ENCODE results near the gene APBB1IP.
"Not testable (repeated sequence)": the region's sequence is repeated elsewhere in the genome, so short reads cannot be mapped to it uniquely, and the experiment has no call there.

The APBB1IP gene

DNA sequence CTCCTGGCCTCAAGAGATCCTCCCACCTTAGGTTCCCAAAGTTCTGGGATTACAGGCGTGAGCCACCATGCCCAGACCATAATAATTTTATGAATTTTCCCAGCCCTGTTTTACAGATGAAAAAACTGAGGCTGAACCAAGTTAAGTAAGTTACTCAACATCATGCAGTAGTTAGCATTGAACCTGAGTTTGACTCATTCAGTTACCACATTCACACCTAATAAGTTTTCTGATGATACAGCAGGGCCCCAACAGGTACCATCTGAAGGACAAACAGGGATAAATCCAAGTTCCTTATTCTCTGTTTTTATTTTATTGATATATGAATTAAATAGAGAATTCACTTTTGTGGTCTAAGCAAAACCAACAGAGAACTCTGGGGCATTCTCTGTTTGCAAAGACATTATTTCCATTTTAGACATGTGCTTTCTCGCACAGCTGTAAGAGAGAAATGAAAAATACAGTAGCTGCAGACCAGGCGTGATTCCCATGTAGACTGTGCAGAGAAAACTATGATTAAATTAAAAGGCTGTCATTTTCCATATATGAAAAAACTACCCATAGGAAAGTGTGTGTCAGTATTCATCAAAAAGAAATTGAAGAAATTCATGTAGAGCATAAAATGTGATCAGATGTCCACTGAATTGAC lies 26.6 kb downstream of the APBB1IP start:
- no peaks in the 10 kb centered on the region for H3K4me1 ChIP-seq (ENCODE audit: control insufficient read depth in 1 of 2, insufficient read depth in 2 of 2, low read length in 2 of 2)
- H3K36me3 ChIP-seq (ENCODE audit: control insufficient read depth in 1 of 2, insufficient read depth in 2 of 2, low read length in 2 of 2), result no peaks in the 10 kb centered on the region
- H3K27ac ChIP-seq (ENCODE audit: low read length), result no peak overlapping the region
- H3K4me3 ChIP-seq (ENCODE audit: low read depth in 1 of 2, low read length in 2 of 2), result no peak overlapping the region
- no peaks in the 10 kb centered on the region for H3K9me3 ChIP-seq (ENCODE audit: control insufficient read depth in 1 of 2, low read length in 2 of 2)
- H3K27me3 ChIP-seq (ENCODE audit: low read depth, low read length), result no peaks in the 10 kb centered on the region

DNA sequence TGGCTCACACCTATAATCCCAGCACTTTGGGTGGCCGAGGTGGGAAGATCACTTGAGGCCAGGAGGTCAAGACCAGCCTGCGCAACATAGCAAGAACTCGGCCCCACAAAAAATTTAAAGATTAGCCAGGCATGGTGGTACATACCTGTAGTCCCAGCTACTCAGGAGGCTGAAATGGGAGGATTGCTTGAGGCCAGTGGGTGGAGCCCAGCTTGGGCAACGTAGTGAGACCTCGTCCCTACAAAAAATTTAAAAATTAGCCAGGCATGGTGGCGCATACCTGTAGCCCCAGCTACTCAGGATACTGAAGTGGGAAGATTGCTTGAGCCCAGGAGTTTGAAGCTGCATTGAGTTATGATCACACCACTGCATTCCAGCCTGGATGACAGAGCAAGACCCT lies 28.4 kb downstream of the APBB1IP start:
- H3K4me3 ChIP-seq (ENCODE audit: low read depth in 1 of 2, low read length in 2 of 2); H3K4me1 ChIP-seq (ENCODE audit: control insufficient read depth in 1 of 2, insufficient read depth in 2 of 2, low read length in 2 of 2); H3K9me3 ChIP-seq (ENCODE audit: control insufficient read depth in 1 of 2, low read length in 2 of 2); H3K27me3 ChIP-seq (ENCODE audit: low read depth, low read length); H3K36me3 ChIP-seq (ENCODE audit: control insufficient read depth in 1 of 2, insufficient read depth in 2 of 2, low read length in 2 of 2); H3K27ac ChIP-seq (ENCODE audit: low read length): not testable (repeated sequence)

DNA sequence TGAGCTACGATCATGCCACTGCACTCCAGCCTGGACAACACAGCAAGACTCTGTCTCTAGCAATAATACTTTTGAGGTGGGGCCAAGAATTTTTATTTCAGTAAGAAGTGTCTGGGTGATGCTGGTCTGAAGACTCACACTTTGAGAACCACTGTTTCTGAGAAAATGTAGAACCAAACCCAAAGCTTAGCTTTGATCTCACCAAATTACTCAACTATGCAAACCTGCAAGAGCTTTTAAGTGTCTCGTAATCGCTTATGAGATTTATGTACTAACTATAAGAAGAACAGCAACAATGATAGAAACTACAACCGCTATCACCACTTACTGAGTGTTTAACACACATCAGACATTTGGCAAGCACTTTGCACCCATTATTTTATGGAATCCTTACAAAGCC lies 29.5 kb downstream of the APBB1IP start:
- Histone ChIP-seq H3K9me3 (ENCODE audit: control insufficient read depth in 1 of 2, low read length in 2 of 2) (no peaks in the 10 kb centered on the region), H3K4me3 (ENCODE audit: low read depth in 1 of 2, low read length in 2 of 2) (no peak overlapping the region), H3K4me1 (ENCODE audit: control insufficient read depth in 1 of 2, insufficient read depth in 2 of 2, low read length in 2 of 2) (no peaks in the 10 kb centered on the region), H3K27me3 (ENCODE audit: low read depth, low read length) (no peaks in the 10 kb centered on the region), H3K27ac (ENCODE audit: low read length) (no peak overlapping the region), H3K36me3 (ENCODE audit: control insufficient read depth in 1 of 2, insufficient read depth in 2 of 2, low read length in 2 of 2) (no peaks in the 10 kb centered on the region)

DNA sequence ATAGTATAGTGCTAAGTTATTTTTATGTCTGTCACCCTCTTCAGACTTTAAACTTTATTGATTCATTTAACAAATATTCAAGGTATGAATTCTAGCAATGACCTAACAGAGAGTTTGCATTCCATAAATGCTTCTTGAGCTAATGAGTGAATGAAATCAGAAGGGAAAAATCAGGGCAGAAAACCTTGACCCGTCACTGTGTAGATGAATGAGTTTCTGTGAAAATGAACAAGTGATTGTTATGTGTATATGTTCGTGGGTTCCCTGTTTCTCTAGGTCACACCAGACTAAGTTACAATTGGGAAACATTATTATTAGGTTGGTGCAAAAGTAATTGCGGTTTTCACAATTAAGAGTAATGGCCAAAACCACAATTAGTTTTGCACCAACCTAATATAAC lies 30.1 kb downstream of the APBB1IP start:
- H3K27ac ChIP-seq (ENCODE audit: low read length), result no peak overlapping the region
- H3K36me3 ChIP-seq (ENCODE audit: control insufficient read depth in 1 of 2, insufficient read depth in 2 of 2, low read length in 2 of 2), result no peaks in the 10 kb centered on the region
- no peaks in the 10 kb centered on the region for H3K9me3 ChIP-seq (ENCODE audit: control insufficient read depth in 1 of 2, low read length in 2 of 2)
- H3K4me1 ChIP-seq (ENCODE audit: control insufficient read depth in 1 of 2, insufficient read depth in 2 of 2, low read length in 2 of 2), result no peaks in the 10 kb centered on the region
- H3K4me3 ChIP-seq (ENCODE audit: low read depth in 1 of 2, low read length in 2 of 2), result no peak overlapping the region
- H3K27me3 ChIP-seq (ENCODE audit: low read depth, low read length), result no peaks in the 10 kb centered on the region

DNA sequence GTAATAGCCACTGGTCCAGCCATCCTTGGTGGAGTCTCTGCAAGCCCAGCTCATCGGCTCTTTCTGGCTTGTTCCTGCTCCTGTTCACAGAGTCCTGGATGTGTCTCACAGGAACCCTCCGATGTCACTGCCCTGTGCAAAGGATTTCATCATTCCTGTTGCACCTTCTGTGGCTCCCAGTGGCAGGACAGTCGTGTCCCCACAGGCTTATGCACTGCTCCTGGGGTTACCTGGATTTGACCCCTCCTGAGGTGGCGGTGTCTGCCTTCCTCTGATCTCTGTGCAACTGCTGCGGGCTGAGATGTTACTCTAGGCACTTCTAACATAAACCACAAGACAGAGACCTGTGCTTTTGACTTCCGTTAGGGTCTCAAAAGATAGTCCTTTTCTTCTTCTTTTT lies 30.6 kb downstream of the APBB1IP start:
- Histone ChIP-seq H3K27ac (ENCODE audit: low read length) (no peak overlapping the region), H3K27me3 (ENCODE audit: low read depth, low read length) (no peaks in the 10 kb centered on the region), H3K4me3 (ENCODE audit: low read depth in 1 of 2, low read length in 2 of 2) (no peak overlapping the region), H3K4me1 (ENCODE audit: control insufficient read depth in 1 of 2, insufficient read depth in 2 of 2, low read length in 2 of 2) (no peaks in the 10 kb centered on the region), H3K36me3 (ENCODE audit: control insufficient read depth in 1 of 2, insufficient read depth in 2 of 2, low read length in 2 of 2) (no peaks in the 10 kb centered on the region), H3K9me3 (ENCODE audit: control insufficient read depth in 1 of 2, low read length in 2 of 2) (no peaks in the 10 kb centered on the region)

DNA sequence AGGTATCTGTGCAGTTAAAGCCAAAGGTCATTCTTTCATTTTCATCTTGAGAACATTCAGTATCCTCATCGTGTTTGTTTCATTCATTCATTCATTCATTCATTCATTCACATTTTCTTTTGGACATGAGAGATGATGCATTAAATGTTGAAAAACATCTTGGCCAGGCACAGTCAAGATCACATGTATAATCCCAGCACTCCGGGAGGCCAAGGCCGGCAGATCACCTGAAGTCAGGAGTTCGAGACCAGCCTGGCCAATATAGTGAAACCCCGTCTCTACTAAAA lies 34.3 kb downstream of the APBB1IP start:
- no peaks in the 10 kb centered on the region for H3K4me1 ChIP-seq (ENCODE audit: control insufficient read depth in 1 of 2, insufficient read depth in 2 of 2, low read length in 2 of 2)
- no peak overlapping the region for H3K27ac ChIP-seq (ENCODE audit: low read length)
- no peaks in the 10 kb centered on the region for H3K9me3 ChIP-seq (ENCODE audit: control insufficient read depth in 1 of 2, low read length in 2 of 2)
- H3K36me3 ChIP-seq (ENCODE audit: control insufficient read depth in 1 of 2, insufficient read depth in 2 of 2, low read length in 2 of 2), result no peaks in the 10 kb centered on the region
- no peaks in the 10 kb centered on the region for H3K27me3 ChIP-seq (ENCODE audit: low read depth, low read length)
- H3K4me3 ChIP-seq (ENCODE audit: low read depth in 1 of 2, low read length in 2 of 2), result no peak overlapping the region

DNA sequence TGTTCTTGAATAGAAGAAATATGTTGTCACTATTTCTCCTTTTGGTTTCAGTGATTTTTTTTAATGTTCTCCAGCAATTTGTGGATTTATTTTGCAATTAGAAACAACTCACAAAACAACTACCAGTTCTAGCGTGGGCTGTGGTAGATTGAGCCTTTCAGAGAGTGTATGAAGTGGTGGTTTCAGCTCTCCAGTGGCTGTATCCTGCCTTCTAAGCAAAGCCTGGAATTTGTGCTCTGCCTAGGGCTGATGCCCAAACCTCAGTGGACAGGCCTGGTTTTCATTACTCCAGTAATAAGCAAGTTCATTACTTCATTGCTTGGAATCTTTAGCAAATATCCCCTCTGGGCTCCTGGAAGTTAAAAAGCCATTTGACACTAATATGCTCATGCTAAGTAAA lies 35.9 kb downstream of the APBB1IP start:
- Histone ChIP-seq H3K4me1 (ENCODE audit: control insufficient read depth in 1 of 2, insufficient read depth in 2 of 2, low read length in 2 of 2) (no peaks in the 10 kb centered on the region), H3K9me3 (ENCODE audit: control insufficient read depth in 1 of 2, low read length in 2 of 2) (no peaks in the 10 kb centered on the region), H3K36me3 (ENCODE audit: control insufficient read depth in 1 of 2, insufficient read depth in 2 of 2, low read length in 2 of 2) (no peaks in the 10 kb centered on the region), H3K27ac (ENCODE audit: low read length) (no peak overlapping the region), H3K4me3 (ENCODE audit: low read depth in 1 of 2, low read length in 2 of 2) (no peak overlapping the region), H3K27me3 (ENCODE audit: low read depth, low read length) (no peaks in the 10 kb centered on the region)

DNA sequence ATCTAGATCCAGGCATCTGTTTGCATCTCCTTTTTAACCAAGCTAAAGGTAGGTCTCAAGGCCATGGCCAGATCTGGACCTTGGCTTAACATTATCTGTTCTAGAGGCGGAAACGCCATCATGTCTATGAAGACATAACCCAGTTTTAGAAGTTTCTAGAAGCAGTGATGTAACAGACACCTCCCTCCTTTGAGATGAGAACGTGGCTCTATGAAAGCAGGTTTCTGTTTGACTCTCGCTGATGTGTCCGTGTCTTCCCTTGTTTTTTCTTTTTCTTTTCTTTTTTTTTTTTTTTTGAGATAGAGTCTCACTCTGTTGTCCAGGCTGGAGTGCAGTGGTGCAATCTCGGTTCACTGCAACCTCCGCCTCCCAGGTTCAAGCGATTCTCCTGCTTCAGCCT lies 36.7 kb downstream of the APBB1IP start:
- H3K27ac ChIP-seq (ENCODE audit: low read length), result not testable (repeated sequence)

DNA sequence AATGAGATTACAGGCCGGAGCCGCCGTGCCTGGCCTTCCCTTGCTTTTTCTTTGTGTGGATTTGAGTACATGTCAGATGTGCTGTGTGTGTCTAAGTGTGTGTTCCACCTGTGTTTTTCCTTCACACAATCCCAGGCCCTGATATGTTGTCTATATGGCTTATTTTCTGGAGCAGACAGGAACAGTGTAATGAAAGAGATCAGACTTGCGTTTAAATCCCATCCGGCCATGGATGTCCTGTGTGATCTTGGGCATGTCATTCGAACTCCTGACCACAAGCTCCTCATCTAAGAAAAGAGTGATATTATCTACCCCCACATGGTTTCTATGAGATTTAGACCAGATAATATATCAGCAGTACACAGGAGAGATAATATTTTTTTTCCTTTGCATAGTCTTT lies 37.2 kb downstream of the APBB1IP start:
- Histone ChIP-seq H3K27me3 (ENCODE audit: low read depth, low read length) (no peaks in the 10 kb centered on the region), H3K27ac (ENCODE audit: low read length) (no peak overlapping the region), H3K4me1 (ENCODE audit: control insufficient read depth in 1 of 2, insufficient read depth in 2 of 2, low read length in 2 of 2) (peaks cover 0 to 6% of the 10 kb centered on the region in 2 donors), H3K36me3 (ENCODE audit: control insufficient read depth in 1 of 2, insufficient read depth in 2 of 2, low read length in 2 of 2) (no peaks in the 10 kb centered on the region), H3K9me3 (ENCODE audit: control insufficient read depth in 1 of 2, low read length in 2 of 2) (no peaks in the 10 kb centered on the region), H3K4me3 (ENCODE audit: low read depth in 1 of 2, low read length in 2 of 2) (no peak overlapping the region)

More for the DNA sequence above, 36.7 kb downstream of the APBB1IP start:
- H3K9me3 ChIP-seq (ENCODE audit: control insufficient read depth in 1 of 2, low read length in 2 of 2); H3K36me3 ChIP-seq (ENCODE audit: control insufficient read depth in 1 of 2, insufficient read depth in 2 of 2, low read length in 2 of 2); H3K4me3 ChIP-seq (ENCODE audit: low read depth in 1 of 2, low read length in 2 of 2); H3K27me3 ChIP-seq (ENCODE audit: low read depth, low read length); H3K4me1 ChIP-seq (ENCODE audit: control insufficient read depth in 1 of 2, insufficient read depth in 2 of 2, low read length in 2 of 2): not testable (repeated sequence)

DNA sequence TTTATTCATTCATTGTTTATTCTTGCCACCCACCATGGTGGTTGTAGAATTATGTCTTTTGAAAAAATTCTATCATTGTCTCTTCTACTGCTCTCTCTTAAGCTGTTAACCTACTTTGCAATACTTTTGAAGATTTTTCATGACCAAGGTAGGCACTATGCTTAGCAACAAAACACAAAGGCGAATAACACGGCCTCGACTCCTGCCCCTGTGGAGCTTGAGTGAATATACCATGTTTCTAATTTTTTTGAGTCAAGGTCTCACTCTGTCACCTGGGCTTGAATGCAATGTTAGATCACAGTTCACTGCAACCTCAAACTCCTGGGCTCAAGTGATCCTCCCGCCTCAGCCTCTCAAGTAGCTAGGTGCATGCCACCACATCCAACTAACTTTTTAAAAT lies 39.4 kb downstream of the APBB1IP start:
- H3K36me3 ChIP-seq (ENCODE audit: control insufficient read depth in 1 of 2, insufficient read depth in 2 of 2, low read length in 2 of 2), result no peaks in the 10 kb centered on the region
- peaks cover 0 to 9% of the 10 kb centered on the region in 2 donors for H3K4me1 ChIP-seq (ENCODE audit: control insufficient read depth in 1 of 2, insufficient read depth in 2 of 2, low read length in 2 of 2)

DNA sequence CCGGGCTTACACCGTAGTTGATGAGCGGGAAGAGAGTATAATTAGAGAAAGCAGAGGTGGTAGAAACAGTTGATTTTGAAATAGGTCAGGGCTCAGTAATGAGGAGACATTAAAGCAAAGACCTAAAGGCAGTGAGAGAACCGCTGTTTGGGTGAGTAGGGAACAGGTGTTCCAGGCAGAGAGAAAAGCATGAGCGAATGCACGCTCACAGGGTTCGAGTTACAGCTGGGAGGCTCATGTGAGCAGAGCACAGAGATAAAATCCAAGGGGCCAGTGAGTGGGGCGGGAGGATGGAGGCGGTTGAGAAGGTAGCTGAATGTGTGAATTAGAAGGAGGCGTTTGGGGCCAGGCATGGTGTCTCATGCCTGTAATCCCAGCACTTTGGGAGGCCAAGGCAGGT lies 39.9 kb downstream of the APBB1IP start:
- H3K4me1 ChIP-seq (ENCODE audit: control insufficient read depth in 1 of 2, insufficient read depth in 2 of 2, low read length in 2 of 2), result peaks cover 0 to 9% of the 10 kb centered on the region in 2 donors
- no peaks in the 10 kb centered on the region for H3K9me3 ChIP-seq (ENCODE audit: control insufficient read depth in 1 of 2, low read length in 2 of 2)
- no peaks in the 10 kb centered on the region for H3K36me3 ChIP-seq (ENCODE audit: control insufficient read depth in 1 of 2, insufficient read depth in 2 of 2, low read length in 2 of 2)
- H3K27me3 ChIP-seq (ENCODE audit: low read depth, low read length), result no peaks in the 10 kb centered on the region
- H3K27ac ChIP-seq (ENCODE audit: low read length), result no peak overlapping the region
- no peak overlapping the region for H3K4me3 ChIP-seq (ENCODE audit: low read depth in 1 of 2, low read length in 2 of 2)

More for the DNA sequence above, 39.4 kb downstream of the APBB1IP start:
- Histone ChIP-seq H3K27me3 (ENCODE audit: low read depth, low read length) (no peaks in the 10 kb centered on the region), H3K9me3 (ENCODE audit: control insufficient read depth in 1 of 2, low read length in 2 of 2) (no peaks in the 10 kb centered on the region), H3K27ac (ENCODE audit: low read length) (no peak overlapping the region), H3K4me3 (ENCODE audit: low read depth in 1 of 2, low read length in 2 of 2) (no peak overlapping the region)

DNA sequence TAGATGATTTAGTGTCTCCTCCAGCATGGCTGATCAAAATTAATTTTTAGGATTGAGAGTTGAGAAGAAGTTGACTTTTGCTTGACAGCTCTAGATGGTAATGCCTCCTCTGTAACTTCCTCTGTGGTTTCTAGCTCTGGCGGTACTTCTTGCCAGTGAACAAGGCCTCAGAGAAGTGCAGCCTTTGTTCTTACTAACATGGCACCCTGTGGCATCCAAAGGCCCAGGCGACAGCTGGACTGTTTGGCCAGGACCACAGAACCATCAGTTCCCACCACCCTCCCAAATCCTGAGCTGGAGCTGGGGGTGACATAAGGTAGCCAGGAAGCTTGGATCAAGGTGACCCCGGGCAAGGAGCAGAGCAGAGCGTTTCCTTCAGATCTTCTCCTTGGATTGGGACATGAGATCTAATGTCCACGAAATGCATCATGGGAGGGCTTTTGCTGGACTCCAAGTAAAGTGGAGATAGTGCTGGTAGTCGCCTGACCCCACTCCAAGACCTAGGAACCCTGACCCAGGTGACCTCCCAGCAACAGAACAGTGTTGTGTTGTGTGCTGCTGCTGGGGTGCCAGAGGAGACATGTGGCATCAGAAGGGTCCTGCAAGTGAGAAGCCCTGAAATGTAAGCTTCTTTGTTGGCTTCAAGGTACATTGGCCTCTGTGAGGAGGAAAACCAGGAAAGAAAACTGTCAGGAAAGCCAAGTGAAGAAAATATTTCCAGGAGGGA lies 41.8 kb downstream of the APBB1IP start:
- H3K27me3 ChIP-seq (ENCODE audit: low read depth, low read length), result no peaks in the 10 kb centered on the region
- peaks cover 0 to 9% of the 10 kb centered on the region in 2 donors for H3K4me1 ChIP-seq (ENCODE audit: control insufficient read depth in 1 of 2, insufficient read depth in 2 of 2, low read length in 2 of 2)
- H3K27ac ChIP-seq (ENCODE audit: low read length), result peak overlapping the region; percentile 56
- H3K36me3 ChIP-seq (ENCODE audit: control insufficient read depth in 1 of 2, insufficient read depth in 2 of 2, low read length in 2 of 2), result no peaks in the 10 kb centered on the region
- no peaks in the 10 kb centered on the region for H3K9me3 ChIP-seq (ENCODE audit: control insufficient read depth in 1 of 2, low read length in 2 of 2)
- H3K4me3 ChIP-seq (ENCODE audit: low read depth in 1 of 2, low read length in 2 of 2), result no peak overlapping the region
